ENCODE measurements around the gene PCNX2.

PCNX2 gene

DNA sequence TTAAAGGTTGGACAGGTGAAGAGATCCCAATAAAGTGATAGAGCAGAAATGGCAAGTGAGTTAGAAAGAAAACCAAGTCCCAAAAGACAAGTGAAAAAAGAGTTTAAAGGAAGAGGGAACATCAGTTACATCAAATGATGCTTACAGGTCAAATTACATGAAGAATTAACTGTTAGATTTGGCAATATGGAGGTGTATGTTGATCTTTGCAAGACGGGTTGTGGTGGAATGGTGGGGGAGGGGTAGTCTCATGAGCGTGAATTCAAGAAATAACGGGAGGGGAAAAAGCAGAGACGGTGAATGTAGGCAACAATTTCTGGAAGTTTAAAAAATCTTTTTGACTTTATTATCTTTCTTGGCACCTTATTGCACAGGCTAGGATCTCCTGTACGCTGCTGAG lies 268.5 kb downstream of the PCNX2 start:
- DNase-seq, result no peak
- no peak overlapping the region for H3K27ac Mint-ChIP-seq
- CTCF ChIA-PET, result no interaction called here
- H3K4me1 Mint-ChIP-seq, result no peaks in the 10 kb centered on the region
- no peaks in the 10 kb centered on the region for H3K9me3 Mint-ChIP-seq
- H3K36me3 Mint-ChIP-seq, result peaks cover 1% of the 10 kb centered on the region
- no peak overlapping the region for H3K4me3 Mint-ChIP-seq
- H3K27me3 Mint-ChIP-seq, result no peaks in the 10 kb centered on the region

DNA sequence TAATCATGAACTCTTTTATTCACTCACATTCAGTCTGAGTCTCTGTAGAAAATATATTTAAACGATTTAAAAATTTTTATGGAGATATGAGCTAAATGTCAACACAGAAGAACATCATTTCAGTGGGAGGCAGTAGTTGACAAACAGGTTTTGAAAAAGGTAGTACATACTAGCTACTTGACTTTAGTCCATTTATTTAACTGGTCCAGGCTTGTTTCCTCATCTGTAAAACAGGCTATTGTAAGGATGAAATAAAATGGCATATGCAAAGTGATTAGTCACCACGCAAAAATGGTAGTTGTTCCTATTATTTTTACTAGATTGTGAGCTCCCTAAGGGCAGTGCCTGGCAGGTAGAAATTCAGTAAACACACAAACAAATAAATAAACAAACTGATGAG lies 270.0 kb downstream of the PCNX2 start:
- Mint-ChIP-seq H3K4me1 (no peaks in the 10 kb centered on the region), H3K27me3 (no peaks in the 10 kb centered on the region), H3K27ac (no peak overlapping the region), H3K36me3 (peaks cover 1% of the 10 kb centered on the region), H3K4me3 (no peak overlapping the region), H3K9me3 (no peaks in the 10 kb centered on the region)
- no peak for DNase-seq
- CTCF ChIA-PET, result interaction anchor here (1.1 to 1.4 kb wide), 2 partner anchors 11 to 34 kb away, joined by 5 to 6 read pairs; no protein-coding TSS in a partner anchor

DNA sequence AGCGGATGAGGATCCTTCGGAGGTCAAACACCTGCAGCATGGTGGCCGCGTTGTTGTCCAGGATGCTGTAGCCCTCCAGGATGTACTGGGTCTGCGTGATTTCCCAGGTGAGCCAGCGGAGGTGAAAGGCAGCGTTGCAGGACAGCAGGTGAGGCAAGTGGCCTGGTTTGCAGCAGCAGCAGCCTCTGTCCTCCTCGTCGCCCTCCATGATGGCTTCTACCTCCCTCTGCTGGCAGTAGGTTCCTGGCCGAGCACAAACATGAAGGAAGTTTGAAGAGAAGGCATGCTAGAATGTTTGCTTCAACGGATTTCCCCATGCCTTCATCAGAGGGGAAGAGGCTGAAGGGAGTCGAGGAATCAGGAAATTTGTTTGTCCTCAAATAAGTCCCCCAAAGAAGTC lies 270.4 kb downstream of the PCNX2 start:
- DNase-seq, result peak; percentile 40
- H3K4me3 Mint-ChIP-seq, result no peak overlapping the region
- CTCF ChIA-PET, result interaction anchor here (1.1 to 1.4 kb wide), 4 partner anchors 11 to 394 kb away, joined by 4 to 6 read pairs (median 6); no protein-coding TSS in a partner anchor
- no peaks in the 10 kb centered on the region for H3K4me1 Mint-ChIP-seq
- no peak overlapping the region for H3K27ac Mint-ChIP-seq
- no peaks in the 10 kb centered on the region for H3K27me3 Mint-ChIP-seq
- no peaks in the 10 kb centered on the region for H3K9me3 Mint-ChIP-seq
- H3K36me3 Mint-ChIP-seq, result peaks cover 1% of the 10 kb centered on the region

DNA sequence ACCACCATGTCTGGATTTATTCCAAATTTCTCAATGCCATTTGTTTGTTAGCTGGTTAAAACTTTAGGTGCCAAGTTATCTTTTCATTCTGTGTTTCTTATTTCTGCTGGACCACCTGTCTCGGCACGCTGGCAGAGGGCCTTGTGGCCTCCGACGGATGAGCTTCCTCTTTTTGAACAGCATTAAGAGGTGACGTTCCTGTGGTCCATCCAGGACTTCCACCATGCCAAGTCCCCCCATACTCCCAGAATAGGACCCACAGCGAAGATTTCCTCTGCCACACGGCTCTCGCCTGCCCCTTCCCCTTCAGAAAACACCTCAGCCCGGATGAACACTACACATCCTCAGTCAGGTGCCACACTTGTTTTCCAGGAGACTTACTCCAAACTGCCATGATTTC lies 271.3 kb downstream of the PCNX2 start:
- Mint-ChIP-seq H3K36me3 (peaks cover 3% of the 10 kb centered on the region), H3K27ac (no peak overlapping the region), H3K4me3 (no peak overlapping the region), H3K4me1 (no peaks in the 10 kb centered on the region), H3K9me3 (no peaks in the 10 kb centered on the region), H3K27me3 (no peaks in the 10 kb centered on the region)
- no peak for DNase-seq
- CTCF ChIA-PET, result interaction anchor here (1.0 to 1.4 kb wide), 4 partner anchors 376 to 393 kb away, joined by 3 to 6 read pairs (median 4); no protein-coding TSS in a partner anchor

DNA sequence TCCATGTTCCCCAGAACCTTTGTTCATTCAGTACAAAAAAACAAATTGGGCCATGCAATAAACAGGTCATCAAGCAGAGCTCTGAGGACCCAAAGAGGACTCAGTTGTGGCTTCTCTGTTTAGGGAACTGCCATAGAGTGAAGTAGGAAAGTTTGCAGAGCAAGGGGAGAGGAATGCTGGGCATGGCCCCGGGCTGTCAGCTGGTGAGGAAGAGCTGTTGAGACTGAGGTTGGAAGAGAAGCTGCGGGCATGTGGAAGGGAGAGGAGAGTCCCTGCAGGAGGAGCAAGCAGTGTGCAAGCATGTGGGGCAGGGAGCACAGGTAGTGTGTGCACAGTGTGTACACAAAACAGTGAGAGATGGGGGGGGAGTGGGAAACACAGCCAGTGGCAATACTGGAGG lies 273.3 kb downstream of the PCNX2 start:
- no peaks in the 10 kb centered on the region for H3K4me1 Mint-ChIP-seq
- CTCF ChIA-PET, result no interaction called here

DNA sequence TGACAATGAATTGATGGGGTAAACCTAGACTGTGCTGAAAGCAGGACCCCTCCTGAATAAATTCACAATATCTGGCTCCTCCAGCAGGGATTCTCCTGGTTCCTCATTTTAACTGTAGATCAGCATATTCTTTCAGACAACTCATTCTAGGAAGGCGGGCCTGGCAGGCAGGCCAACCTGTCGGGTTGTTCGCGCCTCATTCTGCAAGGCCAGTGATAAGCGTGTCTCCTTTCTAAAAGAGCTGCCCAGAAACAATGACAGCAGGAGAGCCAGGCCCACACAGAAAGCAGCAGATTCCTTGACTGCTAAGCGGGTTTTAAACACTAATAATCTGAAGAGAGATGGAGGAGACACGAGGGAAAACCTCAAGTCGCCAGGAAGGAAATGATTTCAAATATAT lies 275.1 kb downstream of the PCNX2 start:
- CTCF ChIA-PET, result no interaction called here
- peaks cover 13% of the 10 kb centered on the region for H3K4me1 Mint-ChIP-seq
- no peaks in the 10 kb centered on the region for H3K9me3 Mint-ChIP-seq
- no peak overlapping the region for H3K27ac Mint-ChIP-seq
- DNase-seq, result no peak
- H3K4me3 Mint-ChIP-seq, result no peak overlapping the region
- H3K36me3 Mint-ChIP-seq, result peaks cover 6% of the 10 kb centered on the region
- H3K27me3 Mint-ChIP-seq, result no peaks in the 10 kb centered on the region

More for the DNA sequence above, 273.3 kb downstream of the PCNX2 start:
- Mint-ChIP-seq H3K4me3 (no peak overlapping the region), H3K27me3 (no peaks in the 10 kb centered on the region), H3K9me3 (no peaks in the 10 kb centered on the region), H3K27ac (no peak overlapping the region), H3K36me3 (peaks cover 6% of the 10 kb centered on the region)
- DNase-seq, result no peak

DNA sequence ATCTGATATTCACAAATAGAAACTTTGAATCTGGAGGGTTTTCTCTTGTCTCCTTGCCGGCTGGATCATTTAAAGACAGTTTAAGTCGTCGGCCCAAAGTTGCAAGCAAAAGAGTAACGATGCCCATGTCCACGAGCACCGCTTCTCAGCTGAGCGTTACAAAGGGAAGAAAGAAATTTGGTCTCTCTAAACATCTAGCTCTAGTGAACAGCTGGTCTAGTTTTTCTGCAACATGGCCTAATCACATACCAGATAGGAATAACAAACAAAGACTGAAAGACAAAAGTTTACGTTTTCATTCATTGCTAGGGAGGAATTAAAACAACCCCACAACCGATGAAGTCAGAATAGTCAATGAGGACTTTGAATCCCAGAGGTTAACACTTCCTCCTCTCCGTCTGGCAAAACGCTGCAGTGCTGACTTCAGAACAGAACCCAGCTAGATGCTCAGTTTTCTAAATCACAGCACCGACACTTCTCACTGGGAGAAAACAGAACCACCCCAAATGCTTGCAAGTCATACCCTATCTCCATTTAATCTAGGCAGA lies 275.7 kb downstream of the PCNX2 start:
- no peaks in the 10 kb centered on the region for H3K27me3 Mint-ChIP-seq
- peaks cover 13% of the 10 kb centered on the region for H3K4me1 Mint-ChIP-seq
- DNase-seq, result no peak
- no peaks in the 10 kb centered on the region for H3K9me3 Mint-ChIP-seq
- CTCF ChIA-PET, result no interaction called here
- peaks cover 6% of the 10 kb centered on the region for H3K36me3 Mint-ChIP-seq
- no peak overlapping the region for H3K4me3 Mint-ChIP-seq
- no peak overlapping the region for H3K27ac Mint-ChIP-seq

DNA sequence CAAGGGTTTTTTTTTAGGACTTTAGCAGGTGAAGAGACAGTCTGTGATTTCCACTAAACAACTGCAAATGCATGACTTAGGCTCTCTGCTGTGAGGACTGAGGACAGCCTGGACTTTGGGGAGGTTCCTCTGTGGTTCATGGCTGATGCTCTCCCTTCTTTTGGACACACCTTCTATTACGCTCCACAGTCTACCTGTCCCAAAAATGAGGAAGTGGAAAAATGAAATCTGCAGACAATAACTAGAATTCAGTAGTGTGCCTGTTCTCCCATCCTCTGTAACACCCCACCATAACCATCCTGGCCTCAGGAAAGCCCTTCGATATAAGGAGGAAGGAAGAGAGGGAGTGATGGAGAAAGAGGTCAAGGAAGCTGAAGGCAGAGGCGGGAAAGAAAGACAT lies 276.4 kb downstream of the PCNX2 start:
- Mint-ChIP-seq H3K27ac (no peak overlapping the region), H3K36me3 (peaks cover 5% of the 10 kb centered on the region), H3K4me3 (no peak overlapping the region), H3K27me3 (no peaks in the 10 kb centered on the region), H3K9me3 (no peaks in the 10 kb centered on the region), H3K4me1 (peaks cover 13% of the 10 kb centered on the region)
- CTCF ChIA-PET, result interaction anchor here (0.6 kb wide), 1 partner anchor 67 kb away, joined by 3 read pairs; no protein-coding TSS in a partner anchor
- DNase-seq, result no peak

DNA sequence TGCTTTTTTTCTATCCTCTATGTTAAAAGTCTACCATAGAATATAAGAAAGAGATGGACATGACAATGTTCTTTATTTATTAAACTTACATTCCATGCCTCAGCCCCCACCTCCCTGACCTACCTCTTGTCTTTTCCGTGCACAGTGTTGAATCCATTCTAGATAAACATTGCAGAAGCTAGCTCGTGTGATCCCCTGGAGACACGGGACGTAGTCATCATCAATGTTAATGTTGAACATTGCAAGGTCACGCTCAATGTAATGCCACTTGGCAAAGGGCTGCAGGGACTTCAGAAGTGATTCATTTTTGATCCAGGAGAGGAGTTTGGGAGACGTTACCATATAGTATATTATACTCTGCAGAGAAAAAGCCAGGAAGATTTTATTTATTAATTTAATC lies 278.7 kb downstream of the PCNX2 start:
- peaks cover 20% of the 10 kb centered on the region for H3K36me3 Mint-ChIP-seq
- H3K27ac Mint-ChIP-seq, result no peak overlapping the region

DNA sequence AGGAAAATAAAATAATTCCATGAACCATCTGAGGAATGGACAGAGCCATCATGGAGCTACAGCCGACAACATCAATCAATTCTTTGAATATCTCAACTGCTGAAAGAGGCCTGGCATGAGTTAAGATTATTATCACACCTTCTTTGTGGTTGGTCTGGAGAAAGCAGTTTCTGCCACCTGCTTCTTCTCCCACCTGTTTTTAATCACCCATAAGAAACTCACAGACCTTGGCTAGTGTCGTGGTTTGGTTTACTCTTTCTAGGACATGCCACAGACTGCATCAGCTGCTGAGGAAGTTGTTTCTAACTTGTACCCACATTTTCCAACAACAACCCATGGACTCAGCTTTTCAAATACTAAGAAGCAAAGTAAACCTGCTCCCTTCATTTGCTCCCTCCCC lies 279.6 kb downstream of the PCNX2 start:
- peaks cover 21% of the 10 kb centered on the region for H3K36me3 Mint-ChIP-seq
- peaks cover 13% of the 10 kb centered on the region for H3K4me1 Mint-ChIP-seq
- no peak for DNase-seq
- H3K27ac Mint-ChIP-seq, result no peak overlapping the region
- no peaks in the 10 kb centered on the region for H3K9me3 Mint-ChIP-seq
- CTCF ChIA-PET, result no interaction called here
- no peak overlapping the region for H3K4me3 Mint-ChIP-seq
- no peaks in the 10 kb centered on the region for H3K27me3 Mint-ChIP-seq

More for the DNA sequence above, 278.7 kb downstream of the PCNX2 start:
- H3K9me3 Mint-ChIP-seq, result no peaks in the 10 kb centered on the region
- CTCF ChIA-PET, result no interaction called here
- no peak for DNase-seq
- H3K27me3 Mint-ChIP-seq, result no peaks in the 10 kb centered on the region
- peaks cover 13% of the 10 kb centered on the region for H3K4me1 Mint-ChIP-seq
- no peak overlapping the region for H3K4me3 Mint-ChIP-seq

DNA sequence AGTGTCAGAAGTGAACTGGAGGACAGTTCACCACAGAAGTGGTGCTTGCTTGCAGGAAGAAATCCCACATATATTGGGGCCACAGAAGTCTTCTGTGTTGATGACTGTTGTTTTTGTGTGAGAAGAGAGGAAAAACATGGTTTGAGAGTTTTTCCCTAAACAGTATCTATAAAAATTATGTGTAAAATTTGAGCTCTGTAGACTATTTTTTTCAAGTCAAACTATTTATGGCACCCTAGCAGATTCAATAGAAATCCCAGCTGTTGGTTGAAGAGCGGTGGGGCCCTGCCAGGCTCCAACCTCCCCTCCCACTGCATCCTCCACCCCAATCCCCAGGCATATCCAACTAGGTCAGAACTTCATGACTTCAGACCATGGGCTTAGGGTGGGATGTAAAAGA lies 283.5 kb downstream of the PCNX2 start:
- H3K27ac Mint-ChIP-seq, result no peak overlapping the region
- H3K27me3 Mint-ChIP-seq, result no peaks in the 10 kb centered on the region
- CTCF ChIA-PET, result no interaction called here
- peaks cover 13% of the 10 kb centered on the region for H3K4me1 Mint-ChIP-seq
- H3K4me3 Mint-ChIP-seq, result no peak overlapping the region
- no peaks in the 10 kb centered on the region for H3K9me3 Mint-ChIP-seq
- H3K36me3 Mint-ChIP-seq, result peaks cover 18% of the 10 kb centered on the region
- DNase-seq, result no peak

DNA sequence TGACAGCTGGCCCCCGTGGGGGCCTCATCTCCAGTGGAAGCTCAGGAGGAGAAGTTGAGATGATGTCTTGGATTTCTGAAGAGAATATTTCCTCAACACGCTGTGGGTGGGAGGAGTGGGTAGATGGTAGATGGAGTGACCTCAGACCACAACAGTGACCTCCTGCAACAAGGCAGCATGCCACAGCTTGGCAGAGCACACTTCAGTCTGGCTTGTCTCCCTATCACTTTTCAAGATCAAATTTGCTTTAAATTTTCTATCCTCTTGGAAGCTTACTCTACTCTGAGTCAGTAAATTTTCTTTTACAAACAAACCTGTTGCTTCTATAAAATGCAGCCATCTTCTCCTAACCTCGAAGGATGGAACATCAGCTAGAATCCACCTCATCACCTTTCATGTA lies 285.4 kb downstream of the PCNX2 start:
- Mint-ChIP-seq H3K27me3 (no peaks in the 10 kb centered on the region), H3K36me3 (peaks cover 25% of the 10 kb centered on the region), H3K27ac (no peak overlapping the region), H3K4me3 (no peak overlapping the region), H3K9me3 (no peaks in the 10 kb centered on the region), H3K4me1 (no peaks in the 10 kb centered on the region)
- no peak for DNase-seq
- CTCF ChIA-PET, result no interaction called here

DNA sequence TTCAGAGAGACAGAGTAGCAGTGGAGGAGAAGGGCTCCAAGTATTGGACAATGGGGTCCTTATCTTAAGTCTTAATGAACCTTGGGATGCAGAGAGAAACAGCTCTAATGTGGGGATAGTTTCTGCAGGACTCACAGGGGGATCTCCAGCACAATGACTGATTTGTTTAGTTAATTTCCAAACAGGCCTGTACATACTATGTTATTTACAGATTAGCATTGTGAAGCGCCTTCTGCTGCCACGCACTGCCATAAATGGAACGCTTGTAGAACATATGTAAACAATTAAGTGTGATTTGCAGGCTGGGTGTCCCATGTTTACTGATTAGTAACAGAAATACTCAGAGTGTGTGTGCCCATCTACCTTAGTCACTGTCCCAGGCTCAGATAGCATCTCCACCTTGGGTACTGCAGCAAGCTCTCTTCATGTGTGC lies 289.0 kb downstream of the PCNX2 start:
- Mint-ChIP-seq H3K27me3 (no peaks in the 10 kb centered on the region), H3K4me1 (no peaks in the 10 kb centered on the region), H3K27ac (no peak overlapping the region), H3K9me3 (no peaks in the 10 kb centered on the region), H3K4me3 (no peak overlapping the region), H3K36me3 (peaks cover 15% of the 10 kb centered on the region)
- CTCF ChIA-PET, result interaction anchor here (1.4 kb wide), 1 partner anchor 29 kb away, joined by 4 read pairs; no protein-coding TSS in a partner anchor
- no peak for DNase-seq

DNA sequence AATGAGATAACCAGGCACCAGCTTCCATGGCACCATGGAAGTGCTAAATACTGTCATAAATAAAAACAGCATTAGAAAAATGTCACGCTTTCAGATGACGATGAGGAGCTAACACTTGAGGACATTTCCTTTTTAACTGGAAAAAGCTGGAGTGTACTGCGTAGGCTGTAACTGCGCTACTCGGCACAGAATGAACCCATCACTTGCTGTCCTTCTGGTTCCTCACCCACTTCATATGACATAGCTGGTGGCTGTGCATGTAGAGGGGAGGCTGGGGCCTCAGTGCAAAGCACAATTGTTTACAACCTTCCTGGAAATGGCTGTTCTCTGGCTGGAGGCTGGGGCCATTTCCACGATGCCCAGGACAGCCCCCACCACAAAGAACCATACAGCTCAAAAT lies 289.4 kb downstream of the PCNX2 start:
- Mint-ChIP-seq H3K4me3 (no peak overlapping the region), H3K36me3 (peaks cover 15% of the 10 kb centered on the region), H3K4me1 (no peaks in the 10 kb centered on the region), H3K27me3 (no peaks in the 10 kb centered on the region), H3K9me3 (no peaks in the 10 kb centered on the region), H3K27ac (no peak overlapping the region)
- CTCF ChIA-PET, result interaction anchor here (1.4 kb wide), 1 partner anchor 29 kb away, joined by 4 read pairs; no protein-coding TSS in a partner anchor
- DNase-seq, result no peak

DNA sequence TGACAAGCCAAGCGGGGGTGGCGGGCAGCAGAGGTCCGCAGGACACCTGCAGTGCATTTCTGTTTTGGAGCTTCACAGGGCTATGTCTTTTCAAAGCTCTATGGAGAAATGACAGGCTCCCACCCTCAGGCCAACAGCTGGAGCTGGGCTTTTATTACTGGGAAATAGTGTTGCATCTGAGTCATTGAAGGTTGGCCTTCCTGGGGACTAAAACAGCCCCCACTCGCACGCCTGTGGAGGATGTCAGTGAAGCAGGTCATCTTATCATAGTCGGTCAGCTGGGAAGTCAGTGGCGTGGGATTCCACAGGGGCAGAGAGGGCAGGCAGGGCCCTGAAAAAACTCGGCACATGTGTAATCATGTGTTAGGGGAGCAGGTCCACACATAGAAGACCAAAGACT lies 289.8 kb downstream of the PCNX2 start:
- Mint-ChIP-seq H3K36me3 (peaks cover 16% of the 10 kb centered on the region), H3K27ac (peak overlapping the region; percentile 68), H3K27me3 (no peaks in the 10 kb centered on the region), H3K4me1 (no peaks in the 10 kb centered on the region), H3K4me3 (no peak overlapping the region), H3K9me3 (no peaks in the 10 kb centered on the region)
- no peak for DNase-seq
- CTCF ChIA-PET, result interaction anchor here (1.4 kb wide), 1 partner anchor 30 kb away, joined by 4 read pairs; no protein-coding TSS in a partner anchor
